H1 (cell line): ENCODE data around the gene ADCY9. TPM values are rescaled to one million over a fixed set of nuclear protein-coding genes. Genes with fewer than 3 reads are reported as not detected.

Experiments
- ATF2 ChIP-seq: IDR thresholded peaks from 2 replicates; pipeline ENCODE4 v1.6.1; 2012; ENCODE audit warnings: low read length, inconsistent platforms
- polyA plus RNA-seq, 7 experiments: library from polyadenylated mRNA; depleted of rRNA in 3 of 7; stranded (reverse) in 5 of 7; unstranded in 2 of 7; fragments of >200 nt in 5 of 7; fragments of 200-250 nt in 2 of 7; gene quantifications; 1 replicate in 5 of 7; 2 replicates in 1 of 7; 4 replicates in 1 of 7; pipeline versions ENCODE4 v1.2.1 to v1.2.3, GENCODE V29; 2011 to 2013; ENCODE audit warnings: missing spikeins in 2 of 7, mixed read lengths in 2 of 7
- total RNA-seq: library from RNA; stranded (reverse); fragmentation: NEBNext Ultra II Directional; extraction: Animal tissue kit (Norgen Biotek cat#: 25700); gene quantifications from 2 replicates; pipeline ENCODE4 v1.2.1, GENCODE V29; 2021

The ADCY9 gene
- total and polyA plus RNA-seq, 2 of the 8 experiments (the other 6 are each of a cell fraction or from before 2014, with no cell fraction given): 5.4 to 13.1 TPM

GRCh38 chr16:3971706-3972105, 144.5 kb downstream of the ADCY9 start (continued):
- no peak for TF ChIP-seq ATF2
- TF ChIP-seq, all 59 proteins: peak for 0
